Pulmonary artery endothelial cell (primary cell): ENCODE data around the gene SNX17. TPM values are rescaled to one million over a fixed set of nuclear protein-coding genes. Genes with fewer than 3 reads are reported as not detected.

Experiments
- DNase-seq: peaks from one replicate; pipeline ENCODE4 v3.0.0-alpha.2; 2011; ENCODE audit warnings: low read depth, low spot score
- total RNA-seq: library from RNA; depleted of rRNA; stranded (reverse); fragments of >200 nt; gene quantifications from 2 replicates; pipeline ENCODE4 v1.2.3, GENCODE V29; 2014

Gene SNX17
- total RNA-seq, 1 donor from 2014 or later = 142 TPM

GRCh38 chr2:27363933-27364332 is 6.5 kb upstream of the SNX17 start:
- DNase-seq = no peak

GRCh38 chr2:27369471-27370025 is 868 bp upstream of the SNX17 start:
- no peak for DNase-seq

- no peak for DNase-seq
Measured at GRCh38 chr2:27370816-27371620, 602 bp downstream of the SNX17 start.

GRCh38 chr2:27372937-27373336 is 2.5 kb downstream of the SNX17 start:
- DNase-seq = no peak

- no peak for DNase-seq
Measured at GRCh38 chr2:27373567-27373966, 3.2 kb downstream of the SNX17 start.

GRCh38 chr2:27375513-27376099 is 5.2 kb downstream of the SNX17 start:
- DNase-seq = no peak

GRCh38 chr2:27376151-27376865 is 5.9 kb downstream of the SNX17 start:
- DNase-seq = no peak

- DNase-seq = no peak
Measured at GRCh38 chr2:27376866-27377617, 6.6 kb downstream of the SNX17 start.

GRCh38 chr2:27377618-27378095 is 7.2 kb downstream of the SNX17 start:
- DNase-seq = no peak

GRCh38 chr2:27378096-27378808 is 7.8 kb downstream of the SNX17 start:
- DNase-seq = no peak

- no peak for DNase-seq
Measured at GRCh38 chr2:27378809-27379290, 8.4 kb downstream of the SNX17 start.

- no peak for DNase-seq
Measured at GRCh38 chr2:27379383-27379835, 9.0 kb downstream of the SNX17 start.

GRCh38 chr2:27379836-27380625 is 9.6 kb downstream of the SNX17 start:
- no peak for DNase-seq

- DNase-seq = peak; percentile 81
Measured at GRCh38 chr2:27380626-27381545, 10.5 kb downstream of the SNX17 start, which contains the start of gene ZNF513. TSS of gene ZNF513 (minus strand) at chr2:27380734. CDS start at chr2:27380526, 208 bp downstream.

- no peak for DNase-seq
Measured at GRCh38 chr2:27381577-27382181, 11.3 kb downstream of the SNX17 start.

- no peak for DNase-seq
Measured at GRCh38 chr2:27390822-27391679, 20.6 kb downstream of the SNX17 start.

GRCh38 chr2:27393225-27393624 is 22.8 kb downstream of the SNX17 start:
- DNase-seq = no peak
